Upper lobe of left lung (tissue), 6 donors: ENCODE data around the gene SLC4A4. TPM values are rescaled to one million over a fixed set of nuclear protein-coding genes. Genes with fewer than 3 reads are reported as not detected.
A peak's percentile ranks its signal among the peaks of the same experiment; 100 is the strongest.

Experiments used
- ATAC-seq, 2 donors: fragments of 200-7000 bp; cut with Tn5 transposase; one replicate each; pipeline ENCODE4 v1.9.1; 2022; ENCODE audit warnings: mild to moderate bottlenecking in 2 of 2, moderate library complexity in 2 of 2; ENCODE audit not compliant: low FRiP score in 2 of 2
- DNase-seq, 2 donors: peaks; one replicate each; pipeline ENCODE4 v3.0.0-alpha.2; 2019 to 2020
- H3K27ac ChIP-seq, 4 donors: fragments of 200-600 bp; sonication (generic); one replicate each; pipeline ENCODE4 v1.5.1; 2016 to 2019
- H3K27me3 ChIP-seq, 4 donors: fragments of 200-600 bp; sonication (generic); one replicate each; pipeline ENCODE4 v1.5.1; 2017 to 2019
- H3K36me3 ChIP-seq, 4 donors: fragments of 200-600 bp; sonication (generic); one replicate each; pipeline ENCODE4 v1.5.1; 2016 to 2019
- H3K4me1 ChIP-seq, 4 donors: fragments of 200-600 bp; sonication (generic); one replicate each; pipeline ENCODE4 v1.5.1; 2018 to 2019
- H3K4me3 ChIP-seq, 4 donors: fragments of 200-600 bp; sonication (generic); one replicate each; pipeline ENCODE4 v1.5.1; 2017 to 2019; ENCODE audit warnings: mild to moderate bottlenecking in 2 of 4, moderate library complexity in 1 of 4
- H3K9me3 ChIP-seq, 4 donors: fragments of 200-600 bp; sonication (generic); one replicate each; pipeline ENCODE4 v1.5.1; 2018 to 2019
- CTCF ChIP-seq, 6 experiments: fragments of 450-650 bp in 4 of 6; fragments of 200-600 bp in 2 of 6; sonication (generic) in 2 of 6; IDR thresholded peaks; one replicate each; pipeline ENCODE4 v1.5.1; 2016 to 2019; ENCODE audit warnings: antibody characterized with exemption in 6 of 6
- EP300 ChIP-seq, 4 donors: sonication (generic); formaldehyde crosslinking; IDR thresholded peaks; one replicate each; pipeline ENCODE4 v1.5.1; 2017; ENCODE audit warnings: antibody characterized with exemption in 4 of 4, control low read depth in 2 of 4
- POLR2A ChIP-seq, 4 donors: fragments of 450-650 bp; IDR thresholded peaks; one replicate each; pipeline ENCODE4 v1.5.1; 2016 to 2017; ENCODE audit warnings: antibody characterized with exemption in 4 of 4, mild to moderate bottlenecking in 2 of 4
- POLR2AphosphoS5 ChIP-seq, 2 donors: sonication (generic); formaldehyde crosslinking; IDR thresholded peaks; one replicate each; pipeline ENCODE4 v1.5.1; 2017; ENCODE audit warnings: antibody characterized with exemption in 2 of 2
- WGBS, 2 donors: methylation state at CpG; one replicate each; pipeline ENCODE4 v1.1.5; 2017 to 2018; 5-methylcytosine and 5-hydroxymethylcytosine counted together
- total RNA-seq, 6 donors: library from RNA; depleted of rRNA in 4 of 6; stranded (reverse); fragments of >200 nt in 4 of 6; gene quantifications; one replicate each; pipeline versions ENCODE4 v1.1.0 to v1.2.1, GENCODE V29; 2016 to 2021
- donor health status: DM: no; HTN: no; CAD: no; lungs with moderate emphysema.
- donor health status: DM: no; HTN: yes; CAD: no; lungs with severe emphysema.

The SLC4A4 gene
- total RNA-seq, 6 donors from 2014 or later, result 9.2 to 31.4 (median 21.1) TPM

- Histone ChIP-seq H3K27ac (no peak overlapping the region), H3K36me3 (no peaks in the 10 kb centered on the region), H3K9me3 (no peaks in the 10 kb centered on the region), H3K27me3 (no peaks in the 10 kb centered on the region), H3K4me3 (no peak overlapping the region), H3K4me1 (peaks cover 0 to 6% (median 2%) of the 10 kb centered on the region in 4 donors)
- DNase-seq, result no peak
- TF ChIP-seq CTCF (IDR thresholded peaks at IDR 0.05) (no peak), POLR2A (IDR thresholded peaks at IDR 0.05) (no peak), POLR2AphosphoS5 (IDR thresholded peaks at IDR 0.05) (no peak), EP300 (IDR thresholded peaks at IDR 0.05) (no peak)
- no peak for ATAC-seq
- WGBS, 2 donors, result 84% methylated on average over 5 of the region's 5 CpGs
Observed at GRCh38 chr4:71604785-71605184, 266.0 kb downstream of the SLC4A4 start.

GRCh38 chr4:71607109-71607508 lies 268.3 kb downstream of the SLC4A4 start:
- 75 to 95% methylated on average over 5 of the region's 5 CpGs for WGBS, 2 donors
- DNase-seq (no peak), ATAC-seq (no peak)
- H3K27ac ChIP-seq, result peak overlapping the region in 2 of 4 donors; percentile 57 to 58
- TF ChIP-seq POLR2AphosphoS5 (IDR thresholded peaks at IDR 0.05) (no peak), CTCF (IDR thresholded peaks at IDR 0.05) (no peak), POLR2A (IDR thresholded peaks at IDR 0.05) (no peak), EP300 (IDR thresholded peaks at IDR 0.05) (no peak)
- H3K4me1 ChIP-seq, result peaks cover 0 to 6% (median 2%) of the 10 kb centered on the region in 4 donors
- no peaks in the 10 kb centered on the region for H3K36me3 ChIP-seq
- H3K9me3 ChIP-seq, result no peaks in the 10 kb centered on the region
- no peaks in the 10 kb centered on the region for H3K27me3 ChIP-seq
- no peak overlapping the region for H3K4me3 ChIP-seq

GRCh38 chr4:71607780-71608677 lies 269.2 kb downstream of the SLC4A4 start:
- Histone ChIP-seq H3K27ac (peak overlapping the region in 3 of 4 donors; percentile 57 to 71 (median 60)), H3K36me3 (no peaks in the 10 kb centered on the region)
- 48 to 79% methylated on average over 3 of the region's 3 CpGs for WGBS, 2 donors

GRCh38 chr4:71608678-71609071 lies 269.9 kb downstream of the SLC4A4 start:
- no peaks in the 10 kb centered on the region for H3K9me3 ChIP-seq
- WGBS, 2 donors, result 47 to 64% methylated on average over 2 of the region's 2 CpGs
- H3K4me3 ChIP-seq, result no peak overlapping the region
- peak in 1 of 2 donors; percentile 29 for DNase-seq
- H3K27ac ChIP-seq, result peak overlapping the region in 3 of 4 donors; percentile 4 to 60 (median 57)
- no peaks in the 10 kb centered on the region for H3K36me3 ChIP-seq
- TF ChIP-seq POLR2A (IDR thresholded peaks at IDR 0.05) (no peak), EP300 (IDR thresholded peaks at IDR 0.05) (no peak), POLR2AphosphoS5 (IDR thresholded peaks at IDR 0.05) (no peak), CTCF (IDR thresholded peaks at IDR 0.05) (no peak)
- H3K27me3 ChIP-seq, result no peaks in the 10 kb centered on the region
- no peak for ATAC-seq
- H3K4me1 ChIP-seq, result peaks cover 0 to 6% (median 2%) of the 10 kb centered on the region in 4 donors

More at GRCh38 chr4:71607780-71608677, 269.2 kb downstream of the SLC4A4 start:
- Histone ChIP-seq H3K9me3 (no peaks in the 10 kb centered on the region), H3K4me1 (peaks cover 0 to 6% (median 2%) of the 10 kb centered on the region in 4 donors), H3K27me3 (no peaks in the 10 kb centered on the region), H3K4me3 (no peak overlapping the region)
- DNase-seq (no peak), ATAC-seq (peak; percentile 42 to 59)
- TF ChIP-seq EP300 (IDR thresholded peaks at IDR 0.05), result peak in 1 of 4 donors; percentile 85
- TF ChIP-seq POLR2AphosphoS5 (IDR thresholded peaks at IDR 0.05), result no peak

- ATAC-seq, result no peak
- WGBS, 2 donors, result 84 to 91% methylated on average over 2 of the region's 2 CpGs
- no peaks in the 10 kb centered on the region for H3K36me3 ChIP-seq
Observed at GRCh38 chr4:71609167-71609566, 270.3 kb downstream of the SLC4A4 start.

More at GRCh38 chr4:71609167-71609566, 270.3 kb downstream of the SLC4A4 start:
- TF ChIP-seq POLR2A (IDR thresholded peaks at IDR 0.05) (no peak), CTCF (IDR thresholded peaks at IDR 0.05) (no peak), POLR2AphosphoS5 (IDR thresholded peaks at IDR 0.05) (no peak), EP300 (IDR thresholded peaks at IDR 0.05) (no peak)
- DNase-seq, result no peak
- Histone ChIP-seq H3K9me3 (no peaks in the 10 kb centered on the region), H3K4me1 (peaks cover 0 to 6% (median 2%) of the 10 kb centered on the region in 4 donors), H3K4me3 (no peak overlapping the region), H3K27ac (peak overlapping the region in 2 of 4 donors; percentile 4 to 60), H3K27me3 (no peaks in the 10 kb centered on the region)
